Measurements from ENCODE around the gene AARS1. TPM values are rescaled to one million over a fixed set of nuclear protein-coding genes. Genes with fewer than 3 reads are reported as not detected.
A peak's percentile ranks its signal among the peaks of the same experiment; 100 is the strongest.
"Not testable (repeated sequence)": the region's sequence is repeated elsewhere in the genome, so short reads cannot be mapped to it uniquely, and the experiment has no call there.

AARS1 gene
- polyA plus RNA-seq, 2 of the 4 experiments (the other 2 are of a cell fraction): 134 to 344 TPM

DNA sequence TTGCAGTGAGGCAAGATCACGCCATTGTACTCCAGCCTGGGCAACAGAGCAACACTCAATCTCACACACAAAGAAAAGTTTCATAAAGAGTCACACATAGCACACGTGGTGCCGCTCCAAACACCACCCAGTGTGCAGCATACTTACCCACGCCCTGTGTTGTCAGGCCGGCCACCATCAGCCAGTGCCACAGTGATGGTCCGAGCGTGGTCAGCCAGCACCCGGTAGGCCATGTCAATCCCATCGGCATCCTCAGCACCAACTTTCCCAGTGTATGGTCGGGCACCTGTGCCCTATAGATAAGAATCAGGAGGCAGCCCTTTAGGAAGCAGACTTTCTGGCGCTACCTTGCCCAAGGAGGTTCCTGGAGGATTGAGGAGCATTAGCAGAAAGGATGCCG lies 19.8 kb downstream of the AARS1 start:
- TF ChIP-seq CHD4 (IDR thresholded peaks at IDR 0.05; ENCODE audit: borderline replicate concordance) (no peak), JUN (IDR thresholded peaks at IDR 0.05) (0 out of 5 replicates have a peak, but pooled peaks of 1 of the 2 experiments have one; percentile 5)
- DNase-seq (ENCODE audit: low read depth in 1 of 2, low spot score in 1 of 2): no peak
- 89% methylated on average over 12 of the region's 12 CpGs for WGBS (ENCODE audit: missing lambda C conversion rate)
- Histone ChIP-seq H3K4me1 (no peaks in the 10 kb centered on the region), H3K27ac (no peak overlapping the region), H3K4me2 (no peak overlapping the region), H3K4me3 (no peak overlapping the region), H3K9me3 (no peaks in the 10 kb centered on the region)
- CTCF ChIA-PET: interaction anchor here (1.0 kb wide), 1 partner anchor 17 kb away, joined by 4 read pairs; no protein-coding TSS in a partner anchor
- FAIRE-seq: no peak
- POLR2A ChIA-PET: no interaction called here
- ATAC-seq: no peak

DNA sequence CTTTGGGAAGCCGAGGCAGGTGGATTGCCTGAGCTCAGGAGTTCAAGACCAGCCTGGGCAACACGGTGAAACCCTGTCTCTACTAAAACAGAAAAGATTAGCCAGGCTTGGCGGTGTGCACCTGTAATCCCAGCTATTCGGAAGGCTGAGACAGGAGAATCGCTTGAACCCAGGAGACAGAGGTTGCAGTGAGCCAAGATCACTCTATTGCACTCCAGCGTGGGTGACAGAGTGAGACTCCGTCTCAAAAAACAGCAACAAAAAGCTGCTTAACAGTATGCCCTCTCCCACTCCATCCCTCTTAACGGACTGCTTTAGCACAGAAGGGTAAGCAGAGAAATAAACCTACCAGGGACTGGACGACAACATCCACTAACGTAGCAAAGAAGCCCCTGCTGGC lies 21.4 kb downstream of the AARS1 start:
- FAIRE-seq; H3K9me3 ChIP-seq; DNase-seq (ENCODE audit: low read depth in 1 of 2, low spot score in 1 of 2); H3K4me1 ChIP-seq; H3K27ac ChIP-seq; H3K4me2 ChIP-seq; H3K4me3 ChIP-seq: not testable (repeated sequence)
- WGBS (ENCODE audit: missing lambda C conversion rate): 93% methylated on average over 10 of the region's 10 CpGs
- ChIA-PET CTCF (interaction anchor here (0.6 to 3.2 kb wide), 10 partner anchors 9 to 110 kb away, joined by 3 to 45 read pairs (median 4); partner anchors contain the start of gene EXOSC6), POLR2A (interaction anchor here (1.0 kb wide), 1 partner anchor 14 kb away, joined by 3 read pairs; no protein-coding TSS in a partner anchor)
- ATAC-seq: peak in 1 of 2 experiments; percentile 39; a peak in 3 of 6 replicates

DNA sequence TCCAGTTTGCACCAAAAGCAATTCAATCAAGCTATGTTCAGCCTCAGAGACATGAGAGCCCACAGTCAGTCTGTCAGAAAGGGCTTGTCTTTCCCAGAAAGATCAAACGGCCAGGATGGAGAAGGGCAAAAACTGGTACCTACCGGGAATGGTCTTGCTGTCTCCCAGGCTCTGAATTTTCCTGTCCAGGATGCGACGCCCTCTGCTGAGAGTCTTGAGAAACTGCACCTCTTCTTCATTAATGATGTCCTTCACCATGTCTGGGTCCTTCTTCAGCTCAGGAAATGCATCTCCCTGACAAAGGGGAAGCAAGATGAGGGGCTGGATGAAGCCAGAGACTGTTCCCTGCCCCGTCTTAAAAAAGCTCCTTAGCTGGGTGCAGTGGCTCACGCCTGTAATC lies 21.8 kb downstream of the AARS1 start:
- H3K4me3 ChIP-seq: no peak overlapping the region
- TF ChIP-seq ESRRA (IDR thresholded peaks at IDR 0.05; ENCODE audit: borderline replicate concordance, low read length) (no peak), JUN (IDR thresholded peaks at IDR 0.05) (no peak), RARB (CRISPR knock-in tag; IDR thresholded peaks at IDR 0.05) (no peak), POLR2A (IDR thresholded peaks at IDR 0.05; ENCODE audit: low read length) (no peak), RAD21 (conservative IDR thresholded peaks at IDR 0.05 in 1 of 2, IDR thresholded peaks at IDR 0.05 in 1 of 2) (peak in 1 of 2 experiments; percentile 37; a peak in 2 of 5 replicates), CBX8 (IDR thresholded peaks at IDR 0.05) (no peak), RNF2 (IDR thresholded peaks at IDR 0.05; ENCODE audit: borderline replicate concordance, low read depth) (no peak), KDM5A (IDR thresholded peaks at IDR 0.05) (no peak), MAFK (IDR thresholded peaks at IDR 0.05; ENCODE audit: partially characterized antibody) (no peak), TP53 (CRISPR knock-in tag; IDR thresholded peaks at IDR 0.05) (no peak), NFE2L2 (conservative IDR thresholded peaks at IDR 0.05; ENCODE audit: low read length) (no peak), ZC3H11A (IDR thresholded peaks at IDR 0.05) (no peak), CHD2 (IDR thresholded peaks at IDR 0.05; ENCODE audit: low read length, partially characterized antibody) (no peak), ZNF302 (CRISPR knock-in tag; IDR thresholded peaks at IDR 0.05) (no peak)
- TF ChIP-seq, protein P1, sequence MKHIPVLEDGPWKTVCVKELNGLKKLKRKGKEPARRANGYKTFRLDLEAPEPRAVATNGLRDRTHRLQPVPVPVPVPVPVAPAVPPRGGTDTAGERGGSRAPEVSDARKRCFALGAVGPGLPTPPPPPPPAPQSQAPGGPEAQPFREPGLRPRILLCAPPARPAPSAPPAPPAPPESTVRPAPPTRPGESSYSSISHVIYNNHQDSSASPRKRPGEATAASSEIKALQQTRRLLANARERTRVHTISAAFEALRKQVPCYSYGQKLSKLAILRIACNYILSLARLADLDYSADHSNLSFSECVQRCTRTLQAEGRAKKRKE (CRISPR knock-in tag; IDR thresholded peaks at IDR 0.05; ENCODE audit: low read depth): no peak
- TF ChIP-seq, protein P2, sequence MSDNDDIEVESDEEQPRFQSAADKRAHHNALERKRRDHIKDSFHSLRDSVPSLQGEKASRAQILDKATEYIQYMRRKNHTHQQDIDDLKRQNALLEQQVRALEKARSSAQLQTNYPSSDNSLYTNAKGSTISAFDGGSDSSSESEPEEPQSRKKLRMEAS (IDR thresholded peaks at IDR 0.05): no peak
- TF ChIP-seq, protein P3, sequence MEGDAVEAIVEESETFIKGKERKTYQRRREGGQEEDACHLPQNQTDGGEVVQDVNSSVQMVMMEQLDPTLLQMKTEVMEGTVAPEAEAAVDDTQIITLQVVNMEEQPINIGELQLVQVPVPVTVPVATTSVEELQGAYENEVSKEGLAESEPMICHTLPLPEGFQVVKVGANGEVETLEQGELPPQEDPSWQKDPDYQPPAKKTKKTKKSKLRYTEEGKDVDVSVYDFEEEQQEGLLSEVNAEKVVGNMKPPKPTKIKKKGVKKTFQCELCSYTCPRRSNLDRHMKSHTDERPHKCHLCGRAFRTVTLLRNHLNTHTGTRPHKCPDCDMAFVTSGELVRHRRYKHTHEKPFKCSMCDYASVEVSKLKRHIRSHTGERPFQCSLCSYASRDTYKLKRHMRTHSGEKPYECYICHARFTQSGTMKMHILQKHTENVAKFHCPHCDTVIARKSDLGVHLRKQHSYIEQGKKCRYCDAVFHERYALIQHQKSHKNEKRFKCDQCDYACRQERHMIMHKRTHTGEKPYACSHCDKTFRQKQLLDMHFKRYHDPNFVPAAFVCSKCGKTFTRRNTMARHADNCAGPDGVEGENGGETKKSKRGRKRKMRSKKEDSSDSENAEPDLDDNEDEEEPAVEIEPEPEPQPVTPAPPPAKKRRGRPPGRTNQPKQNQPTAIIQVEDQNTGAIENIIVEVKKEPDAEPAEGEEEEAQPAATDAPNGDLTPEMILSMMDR (IDR thresholded peaks at IDR 0.05): peak; percentile 40; the same call in 2 of the 3 replicates
- TF ChIP-seq, protein P4, sequence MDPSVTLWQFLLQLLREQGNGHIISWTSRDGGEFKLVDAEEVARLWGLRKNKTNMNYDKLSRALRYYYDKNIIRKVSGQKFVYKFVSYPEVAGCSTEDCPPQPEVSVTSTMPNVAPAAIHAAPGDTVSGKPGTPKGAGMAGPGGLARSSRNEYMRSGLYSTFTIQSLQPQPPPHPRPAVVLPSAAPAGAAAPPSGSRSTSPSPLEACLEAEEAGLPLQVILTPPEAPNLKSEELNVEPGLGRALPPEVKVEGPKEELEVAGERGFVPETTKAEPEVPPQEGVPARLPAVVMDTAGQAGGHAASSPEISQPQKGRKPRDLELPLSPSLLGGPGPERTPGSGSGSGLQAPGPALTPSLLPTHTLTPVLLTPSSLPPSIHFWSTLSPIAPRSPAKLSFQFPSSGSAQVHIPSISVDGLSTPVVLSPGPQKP (IDR thresholded peaks at IDR 0.05; ENCODE audit: low read depth, low read length): no peak
- ChIA-PET CTCF (interaction anchor here (0.6 to 3.2 kb wide), 12 partner anchors 9 to 144 kb away, joined by 3 to 45 read pairs (median 4); partner anchors contain the start of gene EXOSC6), POLR2A (interaction anchor here (1.0 kb wide), 1 partner anchor 14 kb away, joined by 3 read pairs; no protein-coding TSS in a partner anchor)
- no peak overlapping the region for H3K4me2 ChIP-seq
- no peaks in the 10 kb centered on the region for H3K9me3 ChIP-seq
- ATAC-seq (peak; percentile 85 to 88; a peak in 5 of 6 replicates), DNase-seq (ENCODE audit: low read depth in 1 of 2, low spot score in 1 of 2) (peak; percentile 66 to 67), FAIRE-seq (no peak)
- no peak overlapping the region for H3K27ac ChIP-seq
- WGBS (ENCODE audit: missing lambda C conversion rate): 36% methylated on average over 6 of the region's 6 CpGs
- H3K4me1 ChIP-seq: no peaks in the 10 kb centered on the region

DNA sequence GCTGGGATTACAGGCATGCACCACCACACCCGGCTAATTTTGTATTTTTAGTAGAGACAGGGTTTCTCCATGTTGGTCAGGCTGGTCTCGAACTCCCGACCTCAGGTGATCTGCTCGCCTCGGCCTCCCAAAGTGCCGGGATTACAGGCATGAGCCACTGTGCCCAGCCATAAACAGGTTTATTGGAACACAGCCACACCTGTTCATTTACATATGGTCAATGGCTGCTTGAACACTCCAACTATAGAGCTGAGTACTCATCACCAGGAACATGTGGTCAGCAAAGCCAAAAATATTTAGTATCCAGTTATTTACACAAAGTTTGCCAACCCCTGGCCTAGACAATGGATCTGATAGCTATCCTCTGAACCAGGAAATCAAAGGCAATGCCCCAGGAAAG lies 29.4 kb downstream of the AARS1 start:
- CTCF ChIA-PET: interaction anchor here (0.5 to 1.1 kb wide), 2 partner anchors 8 to 1355 kb away, joined by 3 to 5 read pairs; partner anchors contain the start of gene EXOSC6
- H3K4me1 ChIP-seq; FAIRE-seq; H3K27ac ChIP-seq; ATAC-seq; POLR2A ChIA-PET; DNase-seq (ENCODE audit: low read depth in 1 of 2, low spot score in 1 of 2); H3K4me2 ChIP-seq; H3K9me3 ChIP-seq; H3K4me3 ChIP-seq: not testable (repeated sequence)
- 92% methylated on average over 6 of the region's 6 CpGs for WGBS (ENCODE audit: missing lambda C conversion rate)

All from A549 (cell line).